ENCODE results near the gene GTF2A1.

Gene GTF2A1

DNA sequence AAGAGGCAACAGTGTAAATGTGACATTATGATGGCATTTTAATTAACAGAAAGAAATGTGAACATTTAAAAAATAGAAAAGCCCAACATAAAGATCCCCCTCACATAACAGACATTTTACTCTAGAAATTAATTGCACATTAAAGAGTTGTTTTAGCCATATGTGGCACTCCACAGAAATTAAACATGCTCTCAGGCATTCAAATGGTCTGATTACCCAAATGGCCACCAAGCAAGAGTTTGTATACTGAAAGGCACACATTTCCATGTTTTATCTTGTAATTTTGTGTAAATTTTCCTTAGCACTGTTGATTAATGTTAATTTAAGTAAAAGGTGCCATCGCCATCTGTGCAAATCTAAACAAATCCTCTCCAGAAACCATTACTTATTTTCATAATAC is 43.5 kb downstream of the GTF2A1 start:
- DNase-seq (ENCODE audit: low read depth in 2 of 2), result no peak

DNA sequence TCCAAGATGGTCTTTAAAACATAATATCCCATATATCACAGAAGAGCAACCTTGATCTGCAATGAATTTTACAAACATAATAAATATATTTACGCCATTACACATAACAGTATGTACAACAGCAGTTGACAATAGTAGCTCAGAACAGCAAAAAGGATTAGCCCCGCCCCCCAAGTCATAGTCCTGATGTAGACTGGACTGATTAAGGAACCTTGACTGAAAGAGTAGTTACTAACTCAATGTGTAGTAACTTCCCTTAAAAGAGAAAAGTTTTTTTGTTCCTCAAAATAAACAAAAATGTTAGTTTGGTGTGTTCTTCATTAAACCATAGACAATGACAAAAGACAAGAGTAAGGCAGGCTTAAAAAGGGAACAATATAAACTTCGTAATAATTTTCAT is 44.5 kb downstream of the GTF2A1 start:
- no peak for DNase-seq (ENCODE audit: low read depth in 2 of 2)

DNA sequence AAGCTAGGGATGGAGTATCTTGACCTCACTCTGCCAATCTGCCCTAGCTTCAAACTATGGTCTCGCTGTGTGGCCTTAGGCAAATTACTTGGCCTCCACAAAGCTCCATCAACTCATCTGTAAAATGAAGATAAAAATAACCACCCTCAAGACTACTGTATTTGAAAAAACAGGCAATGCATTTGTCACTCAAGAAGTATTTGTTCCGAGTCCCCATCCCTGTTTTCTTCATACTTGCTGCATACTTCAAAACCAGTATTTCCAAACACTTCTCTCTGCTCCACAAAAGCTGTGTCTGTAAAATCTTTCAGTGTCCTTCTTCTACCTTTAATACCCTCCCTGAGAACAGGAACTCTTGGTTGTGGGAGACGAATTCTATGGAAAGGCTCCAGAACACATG is 47.9 kb downstream of the GTF2A1 start:
- no peak for DNase-seq (ENCODE audit: low read depth in 2 of 2)

DNA sequence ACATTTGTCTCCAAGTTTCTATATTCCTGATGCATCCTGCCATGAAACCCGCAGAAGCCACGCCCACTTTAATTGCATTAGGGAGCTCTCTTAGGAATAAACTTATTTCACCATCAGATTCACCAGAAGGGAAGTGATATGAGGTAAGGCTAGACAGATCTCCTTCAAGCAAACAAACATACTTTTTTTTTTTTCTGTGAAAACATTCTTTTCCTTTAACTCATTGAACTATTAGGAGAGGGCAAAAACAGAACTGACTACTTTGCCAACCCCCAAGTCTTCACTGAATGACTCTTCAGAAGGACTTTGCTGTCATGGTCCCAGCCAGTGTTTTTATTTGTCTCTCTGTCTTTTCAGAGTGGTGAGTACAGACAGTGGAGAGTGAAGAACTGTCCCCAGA is 48.4 kb downstream of the GTF2A1 start:
- no peak for DNase-seq (ENCODE audit: low read depth in 2 of 2)

DNA sequence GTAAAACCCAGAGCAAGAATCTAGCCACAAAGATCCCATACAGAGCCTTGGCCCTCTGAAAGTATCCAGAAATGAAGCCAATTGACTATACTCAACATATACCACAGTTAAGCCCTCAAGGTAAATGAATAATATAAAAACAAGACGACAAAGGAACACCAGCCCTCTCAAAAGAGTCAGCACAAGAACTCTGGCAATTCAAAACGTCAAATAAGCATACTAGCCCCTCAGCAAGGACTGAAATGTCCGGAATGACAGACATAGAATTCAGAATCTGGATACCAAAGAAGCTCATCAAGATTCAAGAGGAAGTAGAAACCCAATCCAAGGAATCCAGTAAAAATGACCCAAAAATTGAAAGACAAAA is 49.9 kb downstream of the GTF2A1 start:
- DNase-seq (ENCODE audit: low read depth in 2 of 2), result no peak

DNA sequence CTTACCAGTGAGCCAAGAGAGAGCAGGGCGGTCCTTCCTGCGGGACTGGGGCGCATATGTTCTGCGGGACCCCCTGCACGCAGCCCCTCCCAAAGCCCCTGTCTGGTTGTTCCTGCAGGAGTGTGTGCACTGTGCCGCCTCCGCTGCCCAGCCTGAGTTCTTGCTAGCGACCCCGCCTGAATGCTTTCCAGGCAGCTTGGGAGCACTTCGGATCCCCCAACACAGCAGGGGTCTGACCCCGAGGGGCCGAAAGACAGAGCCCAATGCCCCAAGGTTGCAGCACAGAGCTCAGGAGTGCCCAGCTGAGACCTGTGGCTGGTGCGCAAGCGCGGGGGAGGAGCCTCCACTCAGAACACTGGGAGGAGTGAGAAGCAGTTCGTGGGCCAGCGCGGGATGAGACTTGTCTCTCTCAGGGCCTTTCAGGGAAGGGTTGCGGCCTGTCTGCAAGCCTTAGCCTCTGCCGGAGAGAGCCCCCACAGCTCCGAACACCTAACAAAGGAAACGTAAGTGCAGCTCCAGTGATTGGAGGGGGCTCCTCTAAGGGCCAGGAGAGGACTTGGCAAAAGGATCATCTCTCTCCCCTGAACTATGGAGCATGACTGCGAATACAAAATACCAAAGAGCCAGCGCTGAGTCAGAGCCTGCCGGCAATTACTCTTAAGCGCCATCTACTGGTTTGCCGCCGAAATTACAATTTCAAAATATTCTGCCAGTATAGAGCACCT is 50.5 kb downstream of the GTF2A1 start:
- peak; percentile 76 to 77 for DNase-seq (ENCODE audit: low read depth in 2 of 2)

DNA sequence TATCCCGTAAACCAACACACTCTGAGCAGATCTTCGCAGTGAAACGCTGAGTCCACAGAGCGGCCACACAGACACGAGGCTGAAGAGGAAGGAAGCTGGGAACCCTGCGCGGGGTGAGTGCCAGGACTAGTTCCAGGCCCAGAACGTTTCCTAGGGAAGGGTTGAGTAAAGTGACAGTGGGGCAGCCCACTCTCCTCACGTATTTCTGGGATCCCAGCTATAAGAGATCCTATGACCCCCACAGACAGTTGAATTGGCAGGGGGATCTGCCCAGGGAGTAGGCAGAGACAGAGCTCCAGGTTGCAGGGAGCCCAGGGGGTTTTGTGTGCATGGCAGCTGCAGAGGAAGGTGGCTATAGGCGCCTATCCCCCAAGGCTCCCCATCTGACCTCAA is 51.1 kb downstream of the GTF2A1 start:
- DNase-seq (ENCODE audit: low read depth in 2 of 2), result no peak

DNA sequence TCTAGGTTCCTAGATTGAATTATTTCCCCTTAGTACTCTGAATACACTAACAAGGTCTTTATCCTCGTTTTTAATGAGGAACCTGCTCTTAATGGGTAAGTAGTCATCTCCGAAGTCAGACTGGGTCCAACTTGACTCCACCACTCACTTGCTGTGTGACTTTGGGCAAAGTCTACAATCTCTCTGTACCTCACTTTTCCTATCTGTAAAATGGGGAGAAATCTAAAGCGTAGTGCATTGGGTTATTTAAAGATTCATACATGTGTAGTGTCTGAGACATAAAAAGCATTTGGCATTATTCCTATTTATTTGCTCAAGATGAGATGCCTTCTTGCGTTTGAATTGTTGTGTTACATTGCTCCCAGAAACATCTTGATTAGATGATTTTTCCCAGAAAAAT is 51.5 kb downstream of the GTF2A1 start:
- DNase-seq (ENCODE audit: low read depth in 2 of 2), result no peak

DNA sequence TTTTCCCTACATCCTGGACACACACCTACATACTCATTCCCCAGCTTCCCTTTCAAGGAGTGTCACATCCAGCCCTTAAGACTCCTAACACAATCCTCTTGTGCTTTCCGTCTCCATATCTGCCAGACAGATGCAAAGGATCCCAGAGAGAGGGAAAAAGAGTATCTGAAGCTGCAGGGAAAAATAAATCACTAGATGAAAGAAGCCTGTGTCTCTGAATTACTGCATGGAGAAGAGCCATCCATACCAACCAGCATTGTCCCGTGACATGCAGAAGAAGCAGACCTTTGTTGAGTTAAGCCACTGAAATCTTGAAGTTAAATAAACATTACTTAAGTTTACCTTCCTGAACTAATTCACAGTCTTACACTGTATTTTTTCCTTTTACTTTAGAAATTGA is 54.6 kb downstream of the GTF2A1 start:
- no peak for DNase-seq (ENCODE audit: low read depth in 2 of 2)

DNA sequence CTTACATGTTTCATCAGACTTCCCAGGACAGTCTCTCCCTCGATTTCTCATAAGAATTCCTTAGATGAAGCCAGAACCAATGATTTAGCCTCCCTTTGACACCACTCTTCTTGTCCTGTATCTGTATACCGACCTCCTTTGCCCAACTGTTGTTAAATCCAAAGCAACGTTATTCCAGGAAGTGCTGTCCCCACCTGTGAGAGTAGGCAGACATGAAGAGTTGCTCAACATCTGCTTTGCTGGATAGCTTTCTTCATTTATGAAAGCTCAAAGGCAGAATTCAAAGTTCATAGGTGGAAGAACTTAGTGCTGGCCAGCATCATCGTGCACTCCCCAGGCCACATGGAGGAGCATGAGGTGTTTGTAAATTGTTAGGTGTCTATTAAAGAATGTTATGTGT is 55.6 kb downstream of the GTF2A1 start:
- DNase-seq (ENCODE audit: low read depth in 2 of 2), result no peak

DNA sequence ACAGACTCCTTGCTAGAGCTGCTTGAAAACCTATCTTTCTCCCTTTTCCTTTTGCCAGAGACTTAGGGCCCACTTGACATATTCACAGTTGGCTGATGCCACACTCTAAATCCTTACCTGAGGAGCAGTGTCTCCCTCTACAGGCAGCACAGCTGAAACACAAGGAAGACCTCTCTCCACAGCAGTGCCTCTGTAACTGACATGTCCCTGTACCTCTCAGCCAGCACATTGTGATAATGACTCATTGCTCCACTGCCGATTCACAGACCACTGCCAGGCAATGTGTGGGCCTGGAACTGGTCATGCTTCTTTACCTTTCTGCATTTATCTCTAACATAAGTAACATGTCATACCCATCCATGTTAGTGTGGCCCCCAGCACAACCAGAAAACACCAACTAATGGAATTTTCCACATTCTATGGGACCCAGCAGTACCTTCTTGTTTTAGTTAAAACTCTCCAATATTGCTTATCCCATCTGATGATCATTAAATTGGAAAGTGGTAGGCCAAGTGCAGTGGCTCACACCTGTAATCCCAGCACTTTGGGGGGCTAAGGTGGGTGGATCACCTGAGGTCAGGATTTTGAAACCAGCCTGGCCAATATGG is 56.5 kb downstream of the GTF2A1 start:
- DNase-seq (ENCODE audit: low read depth in 2 of 2), result peak; percentile 56 to 70

DNA sequence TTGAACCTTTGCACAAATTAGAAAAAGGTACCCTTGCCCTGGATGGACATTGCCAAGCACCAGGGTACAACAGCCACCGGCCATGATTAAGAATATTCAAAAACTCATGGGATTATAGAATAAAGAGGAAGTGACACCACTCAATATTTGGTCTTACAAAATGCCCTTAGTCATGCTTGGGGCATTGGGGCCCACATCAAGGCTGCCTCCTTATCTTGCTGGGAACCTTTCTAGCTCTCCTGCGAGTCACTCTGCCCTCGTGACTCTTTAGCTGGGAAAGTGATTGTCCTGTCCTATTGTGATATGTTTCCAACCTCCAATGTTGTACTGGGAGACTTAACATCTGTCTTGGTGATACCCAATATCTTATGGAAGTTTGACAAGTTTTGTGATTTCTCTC is 57.8 kb downstream of the GTF2A1 start:
- no peak for DNase-seq (ENCODE audit: low read depth in 2 of 2)

DNA sequence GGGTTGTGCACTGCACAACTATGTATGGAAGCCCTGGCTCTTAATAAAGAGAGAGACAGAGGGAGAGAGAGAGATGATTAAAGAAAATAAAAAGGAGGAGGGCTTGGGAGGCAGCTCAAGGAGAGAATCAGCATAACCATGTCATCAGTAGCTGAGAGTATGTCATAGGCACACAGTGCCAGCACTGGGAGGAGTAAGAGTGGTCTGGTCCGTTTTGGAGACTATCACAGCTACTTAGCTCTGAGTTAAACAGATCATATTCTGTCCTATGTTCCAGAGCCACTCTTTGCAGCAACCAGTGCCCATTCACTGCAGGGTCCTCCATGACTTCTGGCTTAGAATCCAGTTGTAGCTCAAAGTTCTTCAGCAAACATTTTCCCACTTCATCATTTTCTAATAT is 59.0 kb downstream of the GTF2A1 start:
- DNase-seq (ENCODE audit: low read depth in 2 of 2), result no peak

DNA sequence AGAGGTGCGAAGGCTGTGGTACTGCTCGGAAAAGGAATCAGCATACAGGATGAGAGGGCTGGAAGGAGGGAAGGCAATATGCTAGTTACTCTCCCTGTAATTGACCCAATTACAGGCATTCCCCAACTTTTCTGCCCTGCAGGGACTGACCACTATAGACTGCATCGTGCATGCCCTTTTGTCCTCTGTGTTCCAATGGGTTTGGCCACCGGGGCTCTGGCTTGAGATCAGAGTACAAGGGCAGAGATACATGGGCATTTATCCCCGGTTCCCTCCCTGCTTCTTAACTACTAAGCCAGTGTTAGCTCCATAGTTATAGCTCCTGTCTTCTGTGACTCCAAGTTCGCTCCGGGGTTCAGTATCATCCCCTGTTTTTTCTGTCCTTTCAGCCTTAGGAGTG is 59.7 kb downstream of the GTF2A1 start:
- no peak for DNase-seq (ENCODE audit: low read depth in 2 of 2)

DNA sequence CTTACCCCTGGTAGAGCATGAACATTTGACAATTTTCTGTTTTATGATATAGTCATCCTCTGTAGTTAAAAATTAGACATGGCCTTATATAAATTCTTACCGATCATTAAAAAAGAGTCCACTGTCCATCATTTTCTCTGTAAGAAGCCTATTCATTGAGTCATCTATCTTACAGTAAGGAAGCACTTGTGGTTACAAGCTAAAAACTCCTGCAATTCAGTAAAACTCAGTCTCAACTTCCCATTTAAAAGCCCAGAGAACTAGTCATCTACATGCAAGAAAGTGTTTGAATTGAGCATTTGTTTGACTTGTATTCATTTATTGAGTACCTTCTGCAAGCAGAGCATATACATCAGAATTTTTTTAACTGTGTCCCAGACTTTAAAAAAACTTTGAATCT is 63.3 kb downstream of the GTF2A1 start:
- DNase-seq (ENCODE audit: low read depth in 2 of 2), result no peak

DNA sequence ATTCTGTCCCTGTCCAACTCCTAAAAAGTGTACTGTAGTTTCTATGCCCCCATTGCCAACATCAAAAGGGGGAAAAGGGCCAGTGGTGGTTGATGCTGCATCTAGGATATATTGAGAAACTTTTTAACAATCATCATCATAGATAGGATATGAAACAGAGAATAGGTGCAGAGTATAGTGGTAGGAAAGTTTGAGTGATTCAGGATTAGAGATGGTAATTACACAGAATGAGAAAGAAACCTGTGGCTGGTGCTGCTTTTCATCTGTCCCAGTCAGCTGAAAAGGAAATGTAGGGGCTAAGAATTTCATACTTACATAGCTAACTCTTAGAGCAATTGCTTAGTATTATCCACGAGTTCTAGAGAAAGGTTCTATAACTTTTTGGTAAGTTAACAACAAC is 67.6 kb downstream of the GTF2A1 start:
- DNase-seq (ENCODE audit: low read depth in 2 of 2), result no peak

DNA sequence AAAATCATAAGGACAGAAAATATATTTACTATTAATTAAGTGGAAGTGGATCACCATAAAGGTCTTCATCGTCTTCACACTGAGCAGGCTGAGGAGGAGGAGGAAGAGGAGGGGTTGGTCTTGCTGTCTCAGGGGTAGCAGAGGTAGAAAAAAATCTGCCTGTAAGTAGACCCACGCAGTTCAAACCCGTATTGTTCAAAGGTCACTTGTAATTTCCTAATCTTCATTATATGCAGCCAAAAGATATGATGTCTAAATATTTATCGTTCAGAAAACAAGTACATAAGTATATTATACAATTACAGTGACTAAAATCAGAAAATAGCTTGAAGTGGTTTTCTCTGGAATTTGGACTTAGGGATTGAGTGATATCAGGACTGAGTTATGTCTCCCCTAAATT is 72.1 kb downstream of the GTF2A1 start:
- no peak for DNase-seq (ENCODE audit: low read depth in 2 of 2)

DNA sequence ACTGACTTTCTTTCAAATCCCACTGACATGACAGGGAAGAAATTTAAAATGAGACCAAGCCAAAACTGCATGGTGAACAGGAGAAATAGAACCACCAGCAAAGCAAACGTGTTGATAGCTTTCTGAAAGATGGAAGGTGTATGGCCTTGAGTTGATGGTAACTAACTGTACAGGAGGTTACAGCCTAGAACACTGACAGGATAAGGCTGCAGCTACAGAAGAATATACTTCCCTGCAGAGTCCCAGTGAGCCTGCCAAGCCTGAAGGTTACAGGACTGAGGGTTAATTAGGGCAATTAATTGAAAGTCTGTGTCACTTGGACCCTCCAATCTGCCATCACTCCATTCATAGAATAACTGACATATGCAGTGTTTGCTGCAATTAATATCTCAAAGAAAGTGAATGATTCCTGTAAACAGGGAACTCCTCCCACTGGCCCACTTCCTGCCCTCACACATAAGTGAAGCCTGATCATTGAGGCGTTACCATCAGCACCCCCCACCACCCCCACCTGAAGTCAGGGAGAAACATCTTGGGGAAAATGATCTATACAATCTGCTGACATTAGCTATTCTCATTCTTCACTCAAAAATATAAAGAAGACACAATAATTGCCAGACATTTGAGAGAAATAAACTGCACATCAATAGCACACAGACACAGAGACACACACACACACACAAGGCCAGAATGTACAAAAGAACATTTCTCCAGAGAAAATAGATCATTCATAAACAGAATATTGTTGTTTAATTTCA is 73.4 kb downstream of the GTF2A1 start:
- DNase-seq (ENCODE audit: low read depth in 2 of 2), result no peak

DNA sequence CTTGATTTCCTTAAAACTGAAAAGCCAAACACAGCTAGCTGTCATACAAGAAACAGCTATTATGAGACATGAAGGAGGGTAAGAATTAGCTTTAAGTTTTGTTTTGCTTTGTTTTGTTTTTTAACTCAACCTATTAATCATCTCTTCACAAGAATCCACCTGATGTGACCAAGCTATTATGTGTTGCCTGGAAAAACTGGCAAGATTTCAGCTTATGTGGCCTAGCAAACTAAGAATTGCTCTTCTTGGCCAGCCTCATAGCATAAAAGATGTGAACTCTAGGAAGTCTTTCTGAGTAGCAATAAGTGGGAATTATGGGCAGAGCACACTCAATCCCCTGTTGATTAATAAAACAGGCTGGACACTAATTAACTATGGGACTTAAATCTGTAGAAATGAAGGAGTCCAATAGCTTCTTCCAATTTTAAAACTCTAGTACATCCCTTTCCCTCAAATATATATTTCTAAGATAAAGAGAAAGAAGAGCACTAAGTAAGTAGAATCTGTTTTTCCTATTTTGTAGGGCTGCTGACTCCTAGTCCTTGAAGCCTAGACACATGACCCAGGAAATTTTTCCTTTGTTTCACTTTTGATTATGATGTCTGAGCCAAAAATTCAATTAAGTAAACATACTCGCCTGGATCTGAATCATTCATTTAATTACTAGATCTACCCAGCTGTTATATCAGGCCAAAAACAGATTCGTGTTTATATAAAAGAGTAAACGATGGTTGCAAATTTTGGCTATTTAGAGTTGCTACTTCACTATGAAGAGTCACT is 75.7 kb downstream of the GTF2A1 start:
- no peak for DNase-seq (ENCODE audit: low read depth in 2 of 2)

DNA sequence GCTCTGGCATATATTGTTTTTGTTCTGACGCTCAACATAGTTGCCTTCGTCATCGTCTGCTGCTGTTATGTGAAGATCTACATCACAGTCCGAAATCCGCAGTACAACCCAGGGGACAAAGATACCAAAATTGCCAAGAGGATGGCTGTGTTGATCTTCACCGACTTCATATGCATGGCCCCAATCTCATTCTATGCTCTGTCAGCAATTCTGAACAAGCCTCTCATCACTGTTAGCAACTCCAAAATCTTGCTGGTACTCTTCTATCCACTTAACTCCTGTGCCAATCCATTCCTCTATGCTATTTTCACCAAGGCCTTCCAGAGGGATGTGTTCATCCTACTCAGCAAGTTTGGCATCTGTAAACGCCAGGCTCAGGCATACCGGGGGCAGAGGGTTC is 77.0 kb downstream of the GTF2A1 start:
- no peak for DNase-seq (ENCODE audit: low read depth in 2 of 2)

DNA sequence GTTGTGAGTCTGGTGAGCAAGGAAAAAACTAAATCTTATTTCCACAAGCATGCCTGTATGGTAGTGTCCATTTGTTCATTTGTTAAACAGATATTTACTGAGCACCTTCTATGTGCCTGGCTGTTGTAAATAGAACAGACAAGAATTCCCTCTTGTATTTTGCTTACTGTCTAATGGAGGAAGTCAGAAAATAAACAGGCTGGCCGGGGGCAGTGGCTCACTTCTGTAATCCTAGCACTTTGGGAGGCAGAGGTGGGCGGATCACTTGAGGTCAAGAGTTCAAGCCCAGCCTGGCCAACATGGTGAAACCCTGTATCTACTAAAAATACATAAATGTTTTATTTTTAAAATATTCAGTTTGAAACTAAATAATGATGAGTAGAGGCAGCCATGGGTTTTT is 79.3 kb downstream of the GTF2A1 start:
- no peak for DNase-seq (ENCODE audit: low read depth in 2 of 2)

DNA sequence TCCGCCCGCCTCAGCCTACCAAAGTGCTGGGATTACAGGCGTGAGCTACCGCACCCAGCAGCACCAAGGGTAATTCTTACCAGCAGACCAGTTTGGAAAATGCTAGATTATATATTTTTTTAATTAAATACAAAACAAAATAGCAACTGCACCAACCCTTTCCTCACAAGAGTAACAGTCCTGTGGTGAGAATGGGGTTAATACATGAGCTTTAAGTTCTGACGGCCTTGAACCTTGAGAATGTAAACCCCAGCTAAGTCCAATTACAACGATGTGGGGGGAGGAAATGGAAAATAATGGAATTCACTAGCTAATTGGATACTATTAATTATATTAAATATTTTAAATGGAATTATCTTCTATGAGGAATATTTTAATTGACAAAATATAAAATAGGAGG is 82.3 kb downstream of the GTF2A1 start:
- no peak for DNase-seq (ENCODE audit: low read depth in 2 of 2)

DNA sequence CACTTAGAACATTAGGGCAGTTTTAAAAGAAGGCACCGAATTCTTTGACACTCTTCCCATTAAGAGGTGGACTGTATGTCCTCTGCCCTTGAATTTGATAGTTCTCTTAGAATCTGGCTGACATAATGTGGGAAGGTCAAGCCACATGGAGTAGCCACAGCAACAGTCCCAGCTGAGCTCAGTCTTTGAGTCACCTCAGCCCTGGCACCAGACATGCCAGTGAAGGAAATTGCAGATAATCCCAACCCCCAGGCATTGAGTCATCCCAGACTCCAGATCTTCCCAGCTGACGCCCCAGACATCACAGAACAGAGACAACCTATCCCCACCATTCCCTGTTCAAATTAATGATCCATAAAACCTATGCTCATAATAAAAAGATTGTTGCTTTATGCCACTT is 83.4 kb downstream of the GTF2A1 start:
- no peak for DNase-seq (ENCODE audit: low read depth in 2 of 2)

All from stimulated activated CD8-positive, alpha-beta memory T cell treated with anti-CD3 and anti-CD28 coated beads, Interleukin-15, amount 100 ng/mL, for 48 hours (primary cell).